ENCODE results near the gene NFKB1. TPM values are rescaled to one million over a fixed set of nuclear protein-coding genes. Genes with fewer than 3 reads are reported as not detected.

Gene NFKB1
- total RNA-seq, 2 experiments from 2014 or later: 84.7 to 88.1 TPM

- H3K36me3 Mint-ChIP-seq (ENCODE audit: low read depth): peaks cover 66% of the 10 kb centered on the region
- DNase-seq: no peak
- no peaks in the 10 kb centered on the region for H3K9me3 Mint-ChIP-seq
- ChIA-PET POLR2A (interaction anchor here (0.7 to 3.1 kb wide), 9 partner anchors 13 to 182 kb away, joined by 3 to 18 read pairs (median 4); partner anchors contain the start of gene MANBA), CTCF (interaction anchor here (0.7 to 3.4 kb wide), 13 partner anchors 10 to 451 kb away, joined by 3 to 36 read pairs (median 4); no protein-coding TSS in a partner anchor)
- no peak overlapping the region for H3K4me3 Mint-ChIP-seq
- no peaks in the 10 kb centered on the region for H3K27me3 Mint-ChIP-seq
- H3K4me1 Mint-ChIP-seq: peaks cover 74% of the 10 kb centered on the region
- no peak overlapping the region for H3K27ac Mint-ChIP-seq
These were observed 77.7 kb downstream of the NFKB1 start for GRCh38 chr4:102578819-102579218.

GRCh38 chr4:102579794-102580462 lies 78.8 kb downstream of the NFKB1 start:
- H3K27me3 Mint-ChIP-seq: no peaks in the 10 kb centered on the region
- H3K27ac Mint-ChIP-seq: peak overlapping the region; percentile 47
- peaks cover 71% of the 10 kb centered on the region for H3K4me1 Mint-ChIP-seq
- peaks cover 72% of the 10 kb centered on the region for H3K36me3 Mint-ChIP-seq (ENCODE audit: low read depth)
- no peak overlapping the region for H3K4me3 Mint-ChIP-seq
- CTCF ChIA-PET: interaction anchor here (0.8 to 3.4 kb wide), 5 partner anchors 16 to 149 kb away, joined by 3 to 36 read pairs (median 3); no protein-coding TSS in a partner anchor
- DNase-seq: no peak
- POLR2A ChIA-PET: interaction anchor here (0.7 to 3.1 kb wide), 6 partner anchors 9 to 246 kb away, joined by 3 to 18 read pairs (median 6); no protein-coding TSS in a partner anchor
- H3K9me3 Mint-ChIP-seq: no peaks in the 10 kb centered on the region

GRCh38 chr4:102580463-102580842 lies 79.3 kb downstream of the NFKB1 start:
- H3K36me3 Mint-ChIP-seq (ENCODE audit: low read depth): peaks cover 75% of the 10 kb centered on the region
- peak overlapping the region; percentile 33 for H3K27ac Mint-ChIP-seq
- no peak overlapping the region for H3K4me3 Mint-ChIP-seq
- no peaks in the 10 kb centered on the region for H3K9me3 Mint-ChIP-seq
- H3K27me3 Mint-ChIP-seq: no peaks in the 10 kb centered on the region
- peaks cover 71% of the 10 kb centered on the region for H3K4me1 Mint-ChIP-seq
- ChIA-PET POLR2A (interaction anchor here (0.7 to 3.1 kb wide), 6 partner anchors 8 to 245 kb away, joined by 3 to 18 read pairs (median 6); no protein-coding TSS in a partner anchor), CTCF (interaction anchor here (0.8 to 3.4 kb wide), 2 partner anchors 31 to 45 kb away, joined by 3 to 36 read pairs; no protein-coding TSS in a partner anchor)
- no peak for DNase-seq

- no peaks in the 10 kb centered on the region for H3K27me3 Mint-ChIP-seq
- ChIA-PET POLR2A (interaction anchor here (1.4 to 8.4 kb wide), 4 partner anchors 15 to 244 kb away, joined by 3 to 73 read pairs (median 21); partner anchors contain the start of genes NFKB1 and UBE2D3), CTCF (interaction anchor here (1.0 to 1.3 kb wide), 2 partner anchors 28 to 153 kb away, joined by 4 to 5 read pairs; no protein-coding TSS in a partner anchor)
- H3K27ac Mint-ChIP-seq: peak overlapping the region; percentile 15
- no peaks in the 10 kb centered on the region for H3K9me3 Mint-ChIP-seq
- no peak overlapping the region for H3K4me3 Mint-ChIP-seq
- no peak for DNase-seq
- peaks cover 80% of the 10 kb centered on the region for H3K4me1 Mint-ChIP-seq
- H3K36me3 Mint-ChIP-seq (ENCODE audit: low read depth): peaks cover 82% of the 10 kb centered on the region
These were observed 82.9 kb downstream of the NFKB1 start for GRCh38 chr4:102584091-102584490.

- POLR2A ChIA-PET: interaction anchor here (1.2 to 8.4 kb wide), 7 partner anchors 10 to 243 kb away, joined by 3 to 73 read pairs (median 5); partner anchors contain the start of genes NFKB1 and UBE2D3
- Mint-ChIP-seq H3K27me3 (no peaks in the 10 kb centered on the region), H3K4me1 (peaks cover 81% of the 10 kb centered on the region), H3K36me3 (ENCODE audit: low read depth) (peaks cover 84% of the 10 kb centered on the region), H3K9me3 (no peaks in the 10 kb centered on the region), H3K27ac (peak overlapping the region; percentile 81), H3K4me3 (no peak overlapping the region)
- DNase-seq: no peak
- CTCF ChIA-PET: interaction anchor here (1.1 to 1.3 kb wide), 3 partner anchors 10 to 57 kb away, joined by 3 to 5 read pairs (median 4); no protein-coding TSS in a partner anchor
These were observed 84.2 kb downstream of the NFKB1 start for GRCh38 chr4:102585329-102585728.

- DNase-seq: no peak
- H3K36me3 Mint-ChIP-seq (ENCODE audit: low read depth): peaks cover 88% of the 10 kb centered on the region
- H3K9me3 Mint-ChIP-seq: no peaks in the 10 kb centered on the region
- peak overlapping the region; percentile 14 for H3K4me3 Mint-ChIP-seq
- H3K27me3 Mint-ChIP-seq: no peaks in the 10 kb centered on the region
- ChIA-PET POLR2A (interaction anchor here (1.2 to 8.4 kb wide), 9 partner anchors 10 to 85 kb away, joined by 3 to 73 read pairs (median 7); partner anchors contain the start of gene NFKB1), CTCF (interaction anchor here (0.9 to 1.6 kb wide), 5 partner anchors 13 to 58 kb away, joined by 3 to 8 read pairs (median 4); no protein-coding TSS in a partner anchor)
- H3K4me1 Mint-ChIP-seq: peaks cover 84% of the 10 kb centered on the region
- H3K27ac Mint-ChIP-seq: peak overlapping the region; percentile 81
These were observed 85.0 kb downstream of the NFKB1 start for GRCh38 chr4:102586002-102586643.

GRCh38 chr4:102586644-102587021 lies 85.5 kb downstream of the NFKB1 start:
- DNase-seq: peak; percentile 70
- Mint-ChIP-seq H3K27me3 (no peaks in the 10 kb centered on the region), H3K36me3 (ENCODE audit: low read depth) (peaks cover 90% of the 10 kb centered on the region), H3K4me3 (peak overlapping the region; percentile 50), H3K4me1 (peaks cover 87% of the 10 kb centered on the region), H3K27ac (peak overlapping the region; percentile 81), H3K9me3 (peaks cover 3% of the 10 kb centered on the region)
- CTCF ChIA-PET: interaction anchor here (0.9 to 1.6 kb wide), 5 partner anchors 12 to 86 kb away, joined by 3 to 8 read pairs (median 4); no protein-coding TSS in a partner anchor
- POLR2A ChIA-PET: interaction anchor here (1.0 to 8.4 kb wide), 10 partner anchors 11 to 283 kb away, joined by 3 to 73 read pairs (median 6); partner anchors contain the start of genes NFKB1 and UBE2D3

- Mint-ChIP-seq H3K36me3 (ENCODE audit: low read depth) (peaks cover 91% of the 10 kb centered on the region), H3K9me3 (peaks cover 5% of the 10 kb centered on the region), H3K27me3 (no peaks in the 10 kb centered on the region), H3K4me3 (no peak overlapping the region), H3K4me1 (peaks cover 95% of the 10 kb centered on the region), H3K27ac (peak overlapping the region; percentile 37)
- ChIA-PET POLR2A (interaction anchor here (1.0 to 8.4 kb wide), 3 partner anchors 8 to 24 kb away, joined by 3 to 73 read pairs (median 7); no protein-coding TSS in a partner anchor), CTCF (interaction anchor here (1.1 kb wide), 1 partner anchor 10 kb away, joined by 3 read pairs; no protein-coding TSS in a partner anchor)
- no peak for DNase-seq
These were observed 88.6 kb downstream of the NFKB1 start for GRCh38 chr4:102589743-102590142.

- no peaks in the 10 kb centered on the region for H3K27me3 Mint-ChIP-seq
- ChIA-PET CTCF (interaction anchor here (1.4 to 1.6 kb wide), 2 partner anchors 17 to 20 kb away, joined by 4 read pairs; no protein-coding TSS in a partner anchor), POLR2A (interaction anchor here (0.8 to 8.4 kb wide), 4 partner anchors 20 to 91 kb away, joined by 3 to 73 read pairs (median 6); partner anchors contain the start of gene NFKB1)
- H3K4me3 Mint-ChIP-seq: no peak overlapping the region
- no peak for DNase-seq
- H3K9me3 Mint-ChIP-seq: peaks cover 5% of the 10 kb centered on the region
- peak overlapping the region; percentile 67 for H3K27ac Mint-ChIP-seq
- H3K36me3 Mint-ChIP-seq (ENCODE audit: low read depth): peaks cover 91% of the 10 kb centered on the region
- peaks cover 92% of the 10 kb centered on the region for H3K4me1 Mint-ChIP-seq
These were observed 91.1 kb downstream of the NFKB1 start for GRCh38 chr4:102592256-102592655.

- CTCF ChIA-PET: interaction anchor here (1.4 to 1.6 kb wide), 2 partner anchors 17 to 20 kb away, joined by 4 read pairs; no protein-coding TSS in a partner anchor
- no peak for DNase-seq
- H3K27me3 Mint-ChIP-seq: no peaks in the 10 kb centered on the region
- peaks cover 92% of the 10 kb centered on the region for H3K4me1 Mint-ChIP-seq
- no peak overlapping the region for H3K4me3 Mint-ChIP-seq
- H3K36me3 Mint-ChIP-seq (ENCODE audit: low read depth): peaks cover 91% of the 10 kb centered on the region
- H3K9me3 Mint-ChIP-seq: peaks cover 5% of the 10 kb centered on the region
- H3K27ac Mint-ChIP-seq: peak overlapping the region; percentile 67
- POLR2A ChIA-PET: interaction anchor here (0.7 to 1.9 kb wide), 8 partner anchors 11 to 276 kb away, joined by 3 to 9 read pairs (median 4); partner anchors contain the start of genes CISD2, NFKB1, SLC39A8 and UBE2D3
These were observed 92.0 kb downstream of the NFKB1 start for GRCh38 chr4:102593147-102593546.

- Mint-ChIP-seq H3K9me3 (peaks cover 5% of the 10 kb centered on the region), H3K27me3 (no peaks in the 10 kb centered on the region), H3K4me1 (peaks cover 92% of the 10 kb centered on the region), H3K4me3 (no peak overlapping the region), H3K27ac (peak overlapping the region; percentile 79), H3K36me3 (ENCODE audit: low read depth) (peaks cover 92% of the 10 kb centered on the region)
- ChIA-PET CTCF (interaction anchor here (1.6 kb wide), 1 partner anchor 16 kb away, joined by 4 read pairs; no protein-coding TSS in a partner anchor), POLR2A (interaction anchor here (1.1 to 1.9 kb wide), 2 partner anchors 93 to 275 kb away, joined by 4 to 9 read pairs; partner anchors contain the start of genes CISD2 and NFKB1)
- no peak for DNase-seq
These were observed 92.8 kb downstream of the NFKB1 start for GRCh38 chr4:102594000-102594399.

- no peak for DNase-seq
- ChIA-PET CTCF (interaction anchor here (0.7 to 1.3 kb wide), 3 partner anchors 14 to 120 kb away, joined by 3 read pairs; no protein-coding TSS in a partner anchor), POLR2A (interaction anchor here (1.1 to 3.1 kb wide), 3 partner anchors 8 to 230 kb away, joined by 3 to 12 read pairs (median 3); partner anchors contain the start of gene UBE2D3)
- Mint-ChIP-seq H3K9me3 (peaks cover 3% of the 10 kb centered on the region), H3K4me1 (peaks cover 85% of the 10 kb centered on the region), H3K27ac (peak overlapping the region; percentile 47), H3K4me3 (no peak overlapping the region), H3K36me3 (ENCODE audit: low read depth) (peaks cover 90% of the 10 kb centered on the region), H3K27me3 (no peaks in the 10 kb centered on the region)
These were observed 95.4 kb downstream of the NFKB1 start for GRCh38 chr4:102596532-102596931.
